ENCODE results near the gene RIC8B. TPM values are rescaled to one million over a fixed set of nuclear protein-coding genes. Genes with fewer than 3 reads are reported as not detected.

The RIC8B gene
- total RNA-seq, 4 donors from 2014 or later, result 10.5 to 19.5 (median 16.6) TPM

GRCh38 chr12:106888348-106888970 lies 114.0 kb downstream of the RIC8B start:
- Histone ChIP-seq H3K9me3 (no peaks in the 10 kb centered on the region), H3K27me3 (no peaks in the 10 kb centered on the region), H3K36me3 (peaks cover 0 to 18% (median 8%) of the 10 kb centered on the region in 4 donors), H3K4me1 (peaks cover 0 to 11% (median 8%) of the 10 kb centered on the region in 4 donors), H3K27ac (no peak overlapping the region), H3K4me3 (no peak overlapping the region)
- no peak for DNase-seq
- WGBS, 2 donors (ENCODE audit: low coverage in 1 of 2), result 90 to 100% methylated on average over 3 to 5 of the region's 5 CpGs
- intact Hi-C loops (cut with DNase I; ENCODE audit: low total_unique reads), result no loop called here
- in situ Hi-C loops (cut with MboI; ENCODE audit: low pct_ligation_motif_present in 1 of 4, low pct_unique_long_range_greater_than_20kb in 1 of 4, low sequenced_read_pairs in 3 of 4), result no loop called here
- no peak for TF ChIP-seq POLR2A (IDR thresholded peaks at IDR 0.05)
- no peak for TF ChIP-seq EP300 (IDR thresholded peaks at IDR 0.05; ENCODE audit: low read depth)
- TF ChIP-seq, protein P1, sequence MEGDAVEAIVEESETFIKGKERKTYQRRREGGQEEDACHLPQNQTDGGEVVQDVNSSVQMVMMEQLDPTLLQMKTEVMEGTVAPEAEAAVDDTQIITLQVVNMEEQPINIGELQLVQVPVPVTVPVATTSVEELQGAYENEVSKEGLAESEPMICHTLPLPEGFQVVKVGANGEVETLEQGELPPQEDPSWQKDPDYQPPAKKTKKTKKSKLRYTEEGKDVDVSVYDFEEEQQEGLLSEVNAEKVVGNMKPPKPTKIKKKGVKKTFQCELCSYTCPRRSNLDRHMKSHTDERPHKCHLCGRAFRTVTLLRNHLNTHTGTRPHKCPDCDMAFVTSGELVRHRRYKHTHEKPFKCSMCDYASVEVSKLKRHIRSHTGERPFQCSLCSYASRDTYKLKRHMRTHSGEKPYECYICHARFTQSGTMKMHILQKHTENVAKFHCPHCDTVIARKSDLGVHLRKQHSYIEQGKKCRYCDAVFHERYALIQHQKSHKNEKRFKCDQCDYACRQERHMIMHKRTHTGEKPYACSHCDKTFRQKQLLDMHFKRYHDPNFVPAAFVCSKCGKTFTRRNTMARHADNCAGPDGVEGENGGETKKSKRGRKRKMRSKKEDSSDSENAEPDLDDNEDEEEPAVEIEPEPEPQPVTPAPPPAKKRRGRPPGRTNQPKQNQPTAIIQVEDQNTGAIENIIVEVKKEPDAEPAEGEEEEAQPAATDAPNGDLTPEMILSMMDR (IDR thresholded peaks at IDR 0.05), result no peak
- no peak for TF ChIP-seq POLR2AphosphoS5 (IDR thresholded peaks at IDR 0.05)

DNA sequence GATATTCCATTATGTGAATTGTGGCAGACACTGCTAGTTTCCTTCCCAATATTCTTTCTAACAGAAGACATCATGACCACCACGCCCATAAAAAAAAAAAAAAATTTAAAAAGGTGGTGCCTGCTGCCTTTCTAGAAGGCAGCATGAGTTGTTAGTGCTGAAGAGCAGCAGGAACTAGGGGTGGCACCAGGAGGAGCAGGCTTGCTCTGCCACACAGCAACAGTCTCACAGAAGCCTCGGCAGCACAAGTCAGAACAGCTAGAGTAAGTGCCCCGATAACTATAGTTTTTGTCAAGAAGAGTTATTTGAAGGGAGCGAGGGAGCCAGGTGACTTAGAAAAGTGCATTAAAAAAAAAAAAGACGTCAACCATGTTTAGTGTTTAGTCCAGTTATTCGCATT lies 114.8 kb downstream of the RIC8B start:
- no peak overlapping the region for H3K27ac ChIP-seq
- no peaks in the 10 kb centered on the region for H3K9me3 ChIP-seq
- peaks cover 0 to 11% (median 8%) of the 10 kb centered on the region in 4 donors for H3K4me1 ChIP-seq
- 70 to 85% methylated on average over 4 to 6 of the region's 6 CpGs for whole genome bisulfite sequencing, 2 donors (ENCODE audit: low coverage in 1 of 2)
- H3K4me3 ChIP-seq, result no peak overlapping the region
- peaks cover 0 to 18% (median 8%) of the 10 kb centered on the region in 4 donors for H3K36me3 ChIP-seq
- in situ Hi-C loops (cut with MboI; ENCODE audit: low pct_ligation_motif_present in 1 of 4, low pct_unique_long_range_greater_than_20kb in 1 of 4, low sequenced_read_pairs in 3 of 4), result no loop called here
- H3K27me3 ChIP-seq, result no peaks in the 10 kb centered on the region
- no peak for DNase-seq
- TF ChIP-seq EP300 (IDR thresholded peaks at IDR 0.05; ENCODE audit: low read depth), result no peak
- TF ChIP-seq, protein P1 (IDR thresholded peaks at IDR 0.05), result no peak
- no peak for TF ChIP-seq POLR2AphosphoS5 (IDR thresholded peaks at IDR 0.05)
- no peak for TF ChIP-seq POLR2A (IDR thresholded peaks at IDR 0.05)
- intact Hi-C loops (cut with DNase I; ENCODE audit: low total_unique reads), result no loop called here

DNA sequence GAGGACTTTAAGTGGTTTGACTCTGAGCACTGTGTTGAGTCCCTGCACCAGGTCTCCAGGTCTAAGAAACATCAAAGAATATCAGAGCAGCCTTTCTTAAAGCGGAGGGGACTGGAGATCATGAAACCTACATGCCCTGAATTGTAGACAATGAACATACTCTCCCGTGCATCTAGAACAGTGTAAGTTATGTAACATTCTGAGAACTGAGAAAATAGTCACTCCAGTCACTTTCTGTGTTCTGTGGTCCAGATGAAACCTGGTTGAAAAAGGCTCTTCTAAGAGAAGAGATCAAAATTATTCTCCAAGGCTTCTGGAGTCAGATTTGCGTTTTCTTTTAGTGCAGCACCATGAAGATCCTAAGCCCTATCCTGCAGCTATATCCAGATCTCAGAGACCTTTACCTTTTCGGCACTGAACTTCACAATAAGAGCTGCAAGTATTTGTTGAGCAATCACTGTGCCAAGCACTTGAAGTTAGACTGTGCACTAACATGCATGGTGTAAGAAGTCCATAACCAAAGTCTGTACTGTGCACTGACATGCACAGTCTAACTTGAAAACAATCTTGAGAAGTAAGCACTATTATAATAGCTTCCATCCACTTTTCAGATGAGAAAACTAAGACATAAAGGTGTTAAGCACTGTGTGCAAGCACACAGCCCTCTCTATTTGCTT lies 115.6 kb downstream of the RIC8B start:
- no peak for DNase-seq
- in situ Hi-C loops (cut with MboI; ENCODE audit: low pct_ligation_motif_present in 1 of 4, low pct_unique_long_range_greater_than_20kb in 1 of 4, low sequenced_read_pairs in 3 of 4) (no loop called here), intact Hi-C loops (cut with DNase I; ENCODE audit: low total_unique reads) (no loop called here)
- TF ChIP-seq POLR2A (IDR thresholded peaks at IDR 0.05) (no peak), POLR2AphosphoS5 (IDR thresholded peaks at IDR 0.05) (no peak), EP300 (IDR thresholded peaks at IDR 0.05; ENCODE audit: low read depth) (no peak)
- TF ChIP-seq, protein P1 (IDR thresholded peaks at IDR 0.05), result no peak
- H3K4me1 ChIP-seq, result peaks cover 0 to 11% (median 8%) of the 10 kb centered on the region in 4 donors
- H3K9me3 ChIP-seq, result no peaks in the 10 kb centered on the region
- peaks cover 0 to 18% (median 8%) of the 10 kb centered on the region in 4 donors for H3K36me3 ChIP-seq
- H3K27me3 ChIP-seq, result no peaks in the 10 kb centered on the region
- no peak overlapping the region for H3K4me3 ChIP-seq
- 86 to 90% methylated on average over 4 of the region's 4 CpGs for WGBS, 2 donors (ENCODE audit: low coverage in 1 of 2)
- no peak overlapping the region for H3K27ac ChIP-seq

DNA sequence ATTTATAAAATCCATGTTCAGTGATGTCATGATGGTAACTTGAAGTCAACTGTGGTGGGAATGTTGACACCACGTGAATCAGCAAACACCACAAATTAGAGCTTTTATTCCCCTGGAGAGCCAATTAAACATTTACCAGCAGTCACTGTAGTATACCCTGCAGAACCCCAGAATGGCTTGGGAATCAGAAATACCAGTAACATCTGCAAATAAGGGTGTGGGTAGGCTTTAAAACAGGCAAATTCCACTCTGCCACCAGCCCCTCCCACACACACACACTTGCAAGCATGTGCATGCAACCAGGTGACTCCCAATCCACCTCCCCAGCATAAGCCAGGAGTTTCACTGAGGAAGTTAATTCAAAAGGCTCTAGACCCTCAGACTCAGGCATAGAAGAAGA lies 117.6 kb downstream of the RIC8B start:
- in situ Hi-C loops (cut with MboI; ENCODE audit: low pct_ligation_motif_present in 1 of 4, low pct_unique_long_range_greater_than_20kb in 1 of 4, low sequenced_read_pairs in 3 of 4) (no loop called here), intact Hi-C loops (cut with DNase I; ENCODE audit: low total_unique reads) (no loop called here)
- Histone ChIP-seq H3K9me3 (no peaks in the 10 kb centered on the region), H3K27me3 (no peaks in the 10 kb centered on the region), H3K27ac (peak overlapping the region in 3 of 4 donors; percentile 28 to 42 (median 42)), H3K4me1 (peaks cover 0 to 11% (median 8%) of the 10 kb centered on the region in 4 donors), H3K4me3 (no peak overlapping the region), H3K36me3 (peaks cover 0 to 7% (median 2%) of the 10 kb centered on the region in 4 donors)
- 42% methylated on average over 1 of the region's 1 CpG; no CpG with 5 or more reads in 1 of the 2 donors for WGBS, 2 donors (ENCODE audit: low coverage in 1 of 2)
- peak; percentile 73 for DNase-seq
- TF ChIP-seq POLR2A (IDR thresholded peaks at IDR 0.05) (no peak), EP300 (IDR thresholded peaks at IDR 0.05; ENCODE audit: low read depth) (no peak), POLR2AphosphoS5 (IDR thresholded peaks at IDR 0.05) (no peak)
- TF ChIP-seq, protein P1 (IDR thresholded peaks at IDR 0.05), result no peak

Data from transverse colon (tissue), 4 donors.